ENCODE data around the gene NR0B1.

GRCh38 chrX:30302956-30303355, 6.2 kb downstream of the NR0B1 start:
- TF ChIP-seq TAF1 (IDR thresholded peaks at IDR 0.05; ENCODE audit: borderline replicate concordance, insufficient read depth, low read length) (no peak), POLR2AphosphoS5 (IDR thresholded peaks at IDR 0.05; ENCODE audit: low read depth, low read length) (no peak), REST (IDR thresholded peaks at IDR 0.05; ENCODE audit: insufficient read depth in 1 of 2, low read depth in 2 of 2, low read length in 2 of 2) (no peak)
